Suprapubic skin (tissue), 4 donors: ENCODE data around the gene THAP3. TPM values are rescaled to one million over a fixed set of nuclear protein-coding genes. Genes with fewer than 3 reads are reported as not detected.
"Not testable (repeated sequence)": the region's sequence is repeated elsewhere in the genome, so short reads cannot be mapped to it uniquely, and the experiment has no call there.

Experiments used
- DNase-seq, 2 donors: peaks; one replicate each; pipeline ENCODE4 v3.0.0-alpha.2; 2019; ENCODE audit warnings: low spot score in 2 of 2
- H3K27ac ChIP-seq: fragments of 200-600 bp; sonication (generic); one replicate; pipeline ENCODE4 v1.5.1; 2019
- H3K27me3 ChIP-seq: fragments of 200-600 bp; sonication (generic); one replicate; pipeline ENCODE4 v1.5.1; 2019
- H3K36me3 ChIP-seq: fragments of 200-600 bp; sonication (generic); one replicate; pipeline ENCODE4 v1.5.1; 2019
- H3K4me1 ChIP-seq: fragments of 200-600 bp; sonication (generic); one replicate; pipeline ENCODE4 v1.5.1; 2019
- H3K4me3 ChIP-seq: fragments of 200-600 bp; sonication (generic); one replicate; pipeline ENCODE4 v1.5.1; 2019; ENCODE audit warnings: mild to moderate bottlenecking
- H3K9me3 ChIP-seq: fragments of 200-600 bp; sonication (generic); one replicate; pipeline ENCODE4 v1.5.1; 2019
- EP300 ChIP-seq: sonication (generic); formaldehyde crosslinking; IDR thresholded peaks from one replicate; pipeline ENCODE4 v1.6.1; 2017; ENCODE audit warnings: antibody characterized with exemption
- POLR2A ChIP-seq, 2 donors: fragments of 450-650 bp; IDR thresholded peaks; one replicate each; pipeline ENCODE4 v1.6.1; 2017; ENCODE audit warnings: antibody characterized with exemption in 2 of 2, mild to moderate bottlenecking in 2 of 2, moderate library complexity in 2 of 2
- POLR2AphosphoS5 ChIP-seq, 3 donors: sonication (generic); formaldehyde crosslinking; IDR thresholded peaks; one replicate each; pipeline ENCODE4 v1.6.1; 2017; ENCODE audit warnings: antibody characterized with exemption in 3 of 3
- WGBS: methylation state at CpG from one replicate; pipeline ENCODE4 v1.1.5; 2018; 5-methylcytosine and 5-hydroxymethylcytosine counted together
- total RNA-seq, 4 donors: library from RNA; depleted of rRNA; stranded (reverse); fragments of >200 nt; gene quantifications; one replicate each; pipeline ENCODE4 v1.1.0, GENCODE V29; 2016
- TF ChIP-seq, protein P1 (sequence below), 2 donors: fragments of 200-600 bp in 1 of 2; fragments of 450-650 bp in 1 of 2; sonication (generic) in 1 of 2; IDR thresholded peaks; one replicate each; pipeline ENCODE4 v1.5.1; 2016 to 2019; ENCODE audit warnings: antibody characterized with exemption in 2 of 2, mild to moderate bottlenecking in 1 of 2, moderate library complexity in 1 of 2

The THAP3 gene
- total RNA-seq, 4 donors from 2014 or later = 13.2 to 31.8 (median 24.8) TPM

DNA sequence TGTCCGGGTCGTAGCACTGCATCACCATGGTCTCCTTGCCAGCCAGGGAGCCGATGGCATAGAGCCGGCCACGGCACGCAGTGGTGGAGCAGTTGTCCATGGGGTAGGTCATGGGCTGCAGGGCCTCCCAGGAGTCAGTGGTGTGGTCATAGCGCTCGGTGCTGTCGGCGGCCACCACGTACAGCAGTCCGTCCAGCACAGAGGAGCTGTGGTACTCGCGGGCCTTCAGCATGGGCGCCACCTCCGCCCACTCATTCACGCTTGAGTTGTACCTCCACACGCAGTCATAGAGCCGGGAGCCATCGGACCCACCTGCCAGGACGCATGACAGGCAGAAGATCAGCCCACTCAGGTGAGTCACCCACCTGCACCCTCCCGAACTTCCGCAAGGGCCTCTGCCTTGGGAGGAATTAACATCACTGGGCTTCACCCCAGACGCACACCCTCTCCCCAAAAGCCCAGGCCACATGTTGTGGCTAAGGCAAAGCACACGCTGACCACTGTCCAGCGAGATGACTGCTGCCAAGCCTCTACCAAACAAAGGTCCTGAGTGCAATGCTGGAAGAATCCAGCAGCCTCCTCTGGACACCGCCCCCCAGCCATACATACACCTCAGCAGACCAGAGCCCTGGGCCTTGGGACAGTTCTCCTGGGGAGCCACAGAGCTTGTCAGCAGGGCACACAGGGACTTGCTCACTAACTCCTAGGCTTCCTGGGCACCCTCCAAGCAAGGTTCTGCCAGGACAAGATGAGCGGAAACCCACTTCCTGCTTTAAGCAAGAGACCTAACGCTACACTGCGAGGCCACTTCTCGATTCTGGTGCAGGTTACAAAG lies 25.3 kb upstream of the THAP3 start:
- Histone ChIP-seq H3K4me3 (peak overlapping the region; percentile 98), H3K4me1 (peaks cover 58% of the 10 kb centered on the region), H3K27me3 (no peaks in the 10 kb centered on the region), H3K36me3 (peaks cover 46% of the 10 kb centered on the region), H3K9me3 (no peaks in the 10 kb centered on the region), H3K27ac (peak overlapping the region; percentile 99)
- WGBS = 46% methylated on average over 20 of the region's 31 CpGs
- DNase-seq = no peak
- TF ChIP-seq EP300 (no peak), POLR2A (IDR thresholded peaks at IDR 0.05) (no peak), POLR2AphosphoS5 (IDR thresholded peaks at IDR 0.05) (no peak)
- TF ChIP-seq, protein P1, sequence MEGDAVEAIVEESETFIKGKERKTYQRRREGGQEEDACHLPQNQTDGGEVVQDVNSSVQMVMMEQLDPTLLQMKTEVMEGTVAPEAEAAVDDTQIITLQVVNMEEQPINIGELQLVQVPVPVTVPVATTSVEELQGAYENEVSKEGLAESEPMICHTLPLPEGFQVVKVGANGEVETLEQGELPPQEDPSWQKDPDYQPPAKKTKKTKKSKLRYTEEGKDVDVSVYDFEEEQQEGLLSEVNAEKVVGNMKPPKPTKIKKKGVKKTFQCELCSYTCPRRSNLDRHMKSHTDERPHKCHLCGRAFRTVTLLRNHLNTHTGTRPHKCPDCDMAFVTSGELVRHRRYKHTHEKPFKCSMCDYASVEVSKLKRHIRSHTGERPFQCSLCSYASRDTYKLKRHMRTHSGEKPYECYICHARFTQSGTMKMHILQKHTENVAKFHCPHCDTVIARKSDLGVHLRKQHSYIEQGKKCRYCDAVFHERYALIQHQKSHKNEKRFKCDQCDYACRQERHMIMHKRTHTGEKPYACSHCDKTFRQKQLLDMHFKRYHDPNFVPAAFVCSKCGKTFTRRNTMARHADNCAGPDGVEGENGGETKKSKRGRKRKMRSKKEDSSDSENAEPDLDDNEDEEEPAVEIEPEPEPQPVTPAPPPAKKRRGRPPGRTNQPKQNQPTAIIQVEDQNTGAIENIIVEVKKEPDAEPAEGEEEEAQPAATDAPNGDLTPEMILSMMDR (IDR thresholded peaks at IDR 0.05) = peak in 1 of 2 donors; percentile 13

- not testable (repeated sequence) for H3K27me3 ChIP-seq, H3K9me3 ChIP-seq, DNase-seq
- 51% methylated on average over 8 of the region's 8 CpGs for WGBS
- peak overlapping the region; percentile 98 for H3K4me3 ChIP-seq
- H3K36me3 ChIP-seq = peaks cover 39% of the 10 kb centered on the region
- peak overlapping the region; percentile 99 for H3K27ac ChIP-seq
- peaks cover 64% of the 10 kb centered on the region for H3K4me1 ChIP-seq
Measured at GRCh38 chr1:6599991-6600390, 24.7 kb upstream of the THAP3 start.

DNA sequence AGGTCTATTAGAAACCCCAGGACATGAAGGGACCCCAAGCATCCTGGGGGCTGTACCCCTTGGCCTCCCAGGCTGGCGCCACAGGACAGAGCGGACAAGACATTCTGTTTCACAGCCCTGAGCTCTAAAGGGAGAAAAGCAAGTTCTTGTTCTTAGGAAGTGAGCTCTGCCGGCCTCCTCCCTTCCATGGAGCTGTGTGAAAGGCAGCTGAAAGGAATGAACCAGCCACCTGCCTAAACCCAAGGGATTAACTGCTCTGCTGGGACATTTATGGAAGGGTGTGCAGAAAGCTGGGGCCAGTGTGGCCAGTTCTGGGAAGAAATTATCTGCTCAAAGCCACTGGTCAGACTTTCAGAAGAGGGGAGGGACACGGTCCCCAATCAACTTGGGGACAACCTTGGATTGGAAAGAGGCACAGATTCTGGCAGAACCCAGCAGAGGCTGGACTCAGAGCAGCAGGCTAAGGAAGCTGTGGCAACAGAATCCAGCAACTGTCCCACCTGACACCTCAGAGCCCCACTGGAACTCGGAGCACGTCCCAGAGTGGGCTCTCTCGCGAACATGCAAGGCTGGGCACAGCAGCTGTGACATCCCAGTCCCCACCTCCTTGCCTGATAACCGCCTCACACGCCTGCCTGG lies 24.1 kb upstream of the THAP3 start:
- no peaks in the 10 kb centered on the region for H3K27me3 ChIP-seq
- 45% methylated on average over 3 of the region's 10 CpGs for WGBS
- H3K36me3 ChIP-seq = peaks cover 34% of the 10 kb centered on the region
- peaks cover 68% of the 10 kb centered on the region for H3K4me1 ChIP-seq
- peak overlapping the region; percentile 98 for H3K4me3 ChIP-seq
- H3K9me3 ChIP-seq = no peaks in the 10 kb centered on the region
- no peak for DNase-seq
- no peak for TF ChIP-seq EP300
- TF ChIP-seq, protein P1 (IDR thresholded peaks at IDR 0.05) = no peak
- TF ChIP-seq POLR2A (IDR thresholded peaks at IDR 0.05) = no peak
- TF ChIP-seq POLR2AphosphoS5 (IDR thresholded peaks at IDR 0.05) = no peak
- H3K27ac ChIP-seq = peak overlapping the region; percentile 99

DNA sequence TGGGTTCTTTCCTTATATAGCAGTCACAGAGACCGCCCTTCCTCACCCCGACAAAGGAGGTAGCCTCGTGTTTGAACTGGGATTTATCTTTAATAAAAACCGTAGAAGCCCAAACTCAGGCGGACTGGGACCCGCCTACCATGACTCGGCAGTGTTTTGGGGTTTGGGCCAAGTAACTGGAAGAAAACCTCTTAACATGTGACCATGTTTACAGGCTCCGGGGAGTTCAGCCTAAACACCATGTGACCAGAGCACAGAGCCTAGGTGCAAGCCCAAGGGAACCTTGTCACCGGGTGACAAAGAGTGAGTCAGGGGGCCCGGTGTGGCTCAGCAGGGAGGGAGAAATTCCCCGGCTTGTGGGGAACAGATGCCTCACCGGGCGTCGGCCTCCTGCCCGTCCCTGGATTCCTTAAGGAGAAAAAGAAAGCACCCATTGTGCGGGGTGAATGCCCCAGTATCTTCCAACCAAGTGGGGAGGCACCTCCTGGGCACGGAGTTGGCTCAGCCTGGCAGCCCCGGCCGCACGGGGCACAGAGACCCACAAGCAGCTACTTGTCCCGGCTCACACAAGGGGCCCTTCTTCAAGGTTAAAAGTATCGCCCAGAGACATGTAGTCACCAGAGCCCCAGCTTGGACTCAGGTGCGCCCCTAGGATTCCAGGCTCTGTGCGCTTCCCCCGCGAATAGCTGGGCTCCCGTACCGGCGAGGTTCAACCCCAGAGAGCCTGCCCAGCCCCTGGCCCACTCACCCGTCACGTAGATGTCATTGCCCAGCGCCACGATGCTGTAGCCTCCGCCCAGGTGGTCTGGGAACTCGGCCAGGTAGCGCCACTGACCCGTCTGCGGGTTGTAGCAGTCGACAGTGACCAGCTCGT lies 23.4 kb upstream of the THAP3 start:
- DNase-seq = peak; percentile 91 to 92
- peaks cover 26% of the 10 kb centered on the region for H3K36me3 ChIP-seq
- WGBS = 0% methylated on average over 24 of the region's 40 CpGs
- TF ChIP-seq POLR2A (IDR thresholded peaks at IDR 0.05) = peak in 1 of 2 donors; percentile 48
- peak in 2 of 3 donors; percentile 28 to 55 for TF ChIP-seq POLR2AphosphoS5 (IDR thresholded peaks at IDR 0.05)
- no peak for TF ChIP-seq EP300
- TF ChIP-seq, protein P1 (IDR thresholded peaks at IDR 0.05) = no peak
- peak overlapping the region; percentile 99 for H3K27ac ChIP-seq
- no peaks in the 10 kb centered on the region for H3K9me3 ChIP-seq
- peak overlapping the region; percentile 98 for H3K4me3 ChIP-seq
- H3K4me1 ChIP-seq = peaks cover 62% of the 10 kb centered on the region
- H3K27me3 ChIP-seq = no peaks in the 10 kb centered on the region

- peak overlapping the region; percentile 98 for H3K4me3 ChIP-seq
- WGBS = no CpG with 5 or more reads among the region's 103 CpGs
- peaks cover 54% of the 10 kb centered on the region for H3K4me1 ChIP-seq
- peaks cover 20% of the 10 kb centered on the region for H3K36me3 ChIP-seq
- H3K9me3 ChIP-seq = no peaks in the 10 kb centered on the region
- TF ChIP-seq POLR2A (IDR thresholded peaks at IDR 0.05) = peak in 1 of 2 donors; percentile 39
- TF ChIP-seq, protein P1 (IDR thresholded peaks at IDR 0.05) = no peak
- peak in 1 of 3 donors; percentile 11 for TF ChIP-seq POLR2AphosphoS5 (IDR thresholded peaks at IDR 0.05)
- no peak for TF ChIP-seq EP300
- DNase-seq = no peak
- no peaks in the 10 kb centered on the region for H3K27me3 ChIP-seq
- H3K27ac ChIP-seq = peak overlapping the region; percentile 99
Measured at GRCh38 chr1:6601923-6602668, 22.6 kb upstream of the THAP3 start.
